GM18519 (cell line): Measurements from ENCODE around the gene ZNF776.
"Not testable (repeated sequence)": the region's sequence is repeated elsewhere in the genome, so short reads cannot be mapped to it uniquely, and the experiment has no call there.

Source experiments
- ATAC-seq: cut with Tn5 transposase; IDR thresholded peaks from one replicate; pipeline ENCODE4 v1.9.1; 2021; ENCODE audit warnings: mild to moderate bottlenecking, moderate library complexity; ENCODE audit not compliant: unreplicated experiment, low FRiP score

The ZNF776 gene

GRCh38 chr19:57746580-57747471 lies at the start of gene ZNF776:
ZNF776 (plus strand) TSS chr19:57746815; CDS start chr19:57747059, 244 bp downstream.
- ATAC-seq = peak; percentile 95

GRCh38 chr19:57701625-57702024 lies 45.0 kb upstream of the ZNF776 start:
- ATAC-seq = no peak

- ATAC-seq = no peak
These were observed 40.3 kb upstream of the ZNF776 start for GRCh38 chr19:57706346-57706745.

- ATAC-seq = no peak
These were observed 37.8 kb upstream of the ZNF776 start, which contains the start of gene ZNF154 for GRCh38 chr19:57708641-57709361. ZNF154 (minus strand) TSS chr19:57709204; CDS start chr19:57708971, 233 bp downstream.

GRCh38 chr19:57709616-57710015 lies 37.0 kb upstream of the ZNF776 start:
- no peak for ATAC-seq

- no peak for ATAC-seq
These were observed 34.4 kb upstream of the ZNF776 start for GRCh38 chr19:57712222-57712621.

- no peak for ATAC-seq
These were observed 27.2 kb upstream of the ZNF776 start for GRCh38 chr19:57719424-57719823.

- no peak for ATAC-seq
These were observed 26.6 kb upstream of the ZNF776 start for GRCh38 chr19:57719901-57720519.

GRCh38 chr19:57720878-57721277 lies 25.7 kb upstream of the ZNF776 start:
- ATAC-seq = no peak

- ATAC-seq = not testable (repeated sequence)
These were observed 8.3 kb upstream of the ZNF776 start for GRCh38 chr19:57738320-57738719.

- not testable (repeated sequence) for ATAC-seq
These were observed 7.8 kb upstream of the ZNF776 start for GRCh38 chr19:57738770-57739169.

- ATAC-seq = no peak
These were observed 825 bp downstream of the ZNF776 start for GRCh38 chr19:57747472-57747807.

- ATAC-seq = no peak
These were observed 1.4 kb downstream of the ZNF776 start for GRCh38 chr19:57748029-57748428.

GRCh38 chr19:57754091-57754673 lies 7.6 kb downstream of the ZNF776 start:
- no peak for ATAC-seq

- no peak for ATAC-seq
These were observed 8.4 kb downstream of the ZNF776 start for GRCh38 chr19:57755031-57755430.

- ATAC-seq = no peak
These were observed 11.3 kb downstream of the ZNF776 start for GRCh38 chr19:57757941-57758340.

- no peak for ATAC-seq
These were observed 12.5 kb downstream of the ZNF776 start for GRCh38 chr19:57759096-57759495.

- ATAC-seq = peak; percentile 92
These were observed 22.9 kb downstream of the ZNF776 start, which contains the start of gene ZNF586 for GRCh38 chr19:57769345-57770131. ZNF586 (plus strand) TSS chr19:57769676; CDS start chr19:57769843, 167 bp downstream.

- no peak for ATAC-seq
These were observed 24.8 kb downstream of the ZNF776 start for GRCh38 chr19:57771417-57771816.

GRCh38 chr19:57773488-57773887 lies 26.9 kb downstream of the ZNF776 start:
- no peak for ATAC-seq
